Measurements from ENCODE around the gene SOSTDC1. TPM values are rescaled to one million over a fixed set of nuclear protein-coding genes. Genes with fewer than 3 reads are reported as not detected.

Gene SOSTDC1
- polyA plus RNA-seq, 1 of the 3 experiments (the other 2 are of a cell fraction) = 0.13 TPM

DNA sequence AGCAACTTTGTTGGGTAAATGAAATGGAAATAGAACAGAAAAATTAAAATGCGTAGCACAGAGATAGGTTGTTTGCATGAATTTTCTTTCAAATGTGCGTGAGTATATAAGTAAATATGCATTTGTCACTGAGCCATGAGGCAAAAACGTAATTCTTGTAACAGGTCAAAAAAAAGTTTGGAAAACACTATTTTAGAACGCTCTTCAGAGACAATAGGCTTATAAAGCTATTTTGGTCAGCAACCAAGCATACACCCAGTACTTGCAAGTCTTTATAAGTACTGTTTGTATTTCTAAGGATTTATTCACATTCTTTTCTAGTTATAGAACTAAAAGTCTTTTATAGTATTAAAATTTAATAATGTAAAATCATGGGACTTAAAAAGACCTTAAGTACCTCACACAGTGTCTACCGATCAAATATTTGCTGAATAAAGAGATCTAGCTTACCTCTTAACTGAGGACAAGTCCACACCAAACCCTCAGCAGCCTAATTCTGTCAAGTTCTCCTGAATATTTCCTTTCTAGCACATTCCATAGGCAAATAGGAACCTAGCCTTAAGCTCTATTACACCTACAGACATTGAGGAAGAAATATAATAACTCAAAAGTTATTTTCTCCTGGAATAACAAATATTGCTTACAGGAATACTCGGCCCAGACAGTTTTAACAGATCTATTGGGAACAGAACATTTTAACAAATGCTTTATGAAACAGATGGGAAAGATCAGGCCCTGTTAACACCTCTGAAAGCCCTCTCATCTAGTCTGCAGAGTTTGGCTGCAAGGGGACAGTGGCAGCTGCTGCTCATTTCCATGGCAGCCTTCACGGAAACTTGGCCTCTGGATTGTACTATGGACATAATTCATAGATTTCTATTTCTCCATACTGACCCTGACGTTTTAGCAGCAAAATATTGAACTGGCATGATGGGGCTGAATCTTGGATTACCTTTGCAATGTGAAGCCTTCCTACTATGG lies 53.0 kb downstream of the SOSTDC1 start (continued):
- TF ChIP-seq, protein P1, sequence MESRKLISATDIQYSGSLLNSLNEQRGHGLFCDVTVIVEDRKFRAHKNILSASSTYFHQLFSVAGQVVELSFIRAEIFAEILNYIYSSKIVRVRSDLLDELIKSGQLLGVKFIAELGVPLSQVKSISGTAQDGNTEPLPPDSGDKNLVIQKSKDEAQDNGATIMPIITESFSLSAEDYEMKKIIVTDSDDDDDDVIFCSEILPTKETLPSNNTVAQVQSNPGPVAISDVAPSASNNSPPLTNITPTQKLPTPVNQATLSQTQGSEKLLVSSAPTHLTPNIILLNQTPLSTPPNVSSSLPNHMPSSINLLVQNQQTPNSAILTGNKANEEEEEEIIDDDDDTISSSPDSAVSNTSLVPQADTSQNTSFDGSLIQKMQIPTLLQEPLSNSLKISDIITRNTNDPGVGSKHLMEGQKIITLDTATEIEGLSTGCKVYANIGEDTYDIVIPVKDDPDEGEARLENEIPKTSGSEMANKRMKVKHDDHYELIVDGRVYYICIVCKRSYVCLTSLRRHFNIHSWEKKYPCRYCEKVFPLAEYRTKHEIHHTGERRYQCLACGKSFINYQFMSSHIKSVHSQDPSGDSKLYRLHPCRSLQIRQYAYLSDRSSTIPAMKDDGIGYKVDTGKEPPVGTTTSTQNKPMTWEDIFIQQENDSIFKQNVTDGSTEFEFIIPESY (IDR thresholded peaks at IDR 0.05; ENCODE audit: borderline replicate concordance, low read depth) = no peak
- TF ChIP-seq ELF1 (IDR thresholded peaks at IDR 0.05) = no peak
- TF ChIP-seq FOSL2 (IDR thresholded peaks at IDR 0.05; ENCODE audit: borderline replicate concordance, low read depth) = no peak
- TF ChIP-seq, protein P2, sequence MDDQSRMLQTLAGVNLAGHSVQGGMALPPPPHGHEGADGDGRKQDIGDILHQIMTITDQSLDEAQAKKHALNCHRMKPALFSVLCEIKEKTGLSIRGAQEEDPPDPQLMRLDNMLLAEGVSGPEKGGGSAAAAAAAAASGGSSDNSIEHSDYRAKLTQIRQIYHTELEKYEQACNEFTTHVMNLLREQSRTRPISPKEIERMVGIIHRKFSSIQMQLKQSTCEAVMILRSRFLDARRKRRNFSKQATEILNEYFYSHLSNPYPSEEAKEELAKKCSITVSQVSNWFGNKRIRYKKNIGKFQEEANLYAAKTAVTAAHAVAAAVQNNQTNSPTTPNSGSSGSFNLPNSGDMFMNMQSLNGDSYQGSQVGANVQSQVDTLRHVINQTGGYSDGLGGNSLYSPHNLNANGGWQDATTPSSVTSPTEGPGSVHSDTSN (IDR thresholded peaks at IDR 0.05) = no peak
- TF ChIP-seq, protein P3, sequence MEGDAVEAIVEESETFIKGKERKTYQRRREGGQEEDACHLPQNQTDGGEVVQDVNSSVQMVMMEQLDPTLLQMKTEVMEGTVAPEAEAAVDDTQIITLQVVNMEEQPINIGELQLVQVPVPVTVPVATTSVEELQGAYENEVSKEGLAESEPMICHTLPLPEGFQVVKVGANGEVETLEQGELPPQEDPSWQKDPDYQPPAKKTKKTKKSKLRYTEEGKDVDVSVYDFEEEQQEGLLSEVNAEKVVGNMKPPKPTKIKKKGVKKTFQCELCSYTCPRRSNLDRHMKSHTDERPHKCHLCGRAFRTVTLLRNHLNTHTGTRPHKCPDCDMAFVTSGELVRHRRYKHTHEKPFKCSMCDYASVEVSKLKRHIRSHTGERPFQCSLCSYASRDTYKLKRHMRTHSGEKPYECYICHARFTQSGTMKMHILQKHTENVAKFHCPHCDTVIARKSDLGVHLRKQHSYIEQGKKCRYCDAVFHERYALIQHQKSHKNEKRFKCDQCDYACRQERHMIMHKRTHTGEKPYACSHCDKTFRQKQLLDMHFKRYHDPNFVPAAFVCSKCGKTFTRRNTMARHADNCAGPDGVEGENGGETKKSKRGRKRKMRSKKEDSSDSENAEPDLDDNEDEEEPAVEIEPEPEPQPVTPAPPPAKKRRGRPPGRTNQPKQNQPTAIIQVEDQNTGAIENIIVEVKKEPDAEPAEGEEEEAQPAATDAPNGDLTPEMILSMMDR (IDR thresholded peaks at IDR 0.05) = no peak
- TF ChIP-seq MEF2A (IDR thresholded peaks at IDR 0.05; ENCODE audit: borderline replicate concordance, low read depth) = no peak
- TF ChIP-seq FOXM1 (IDR thresholded peaks at IDR 0.05; ENCODE audit: low read depth) = no peak
- no peak for TF ChIP-seq GATA2 (CRISPR knock-in tag; IDR thresholded peaks at IDR 0.05)
- TF ChIP-seq, protein P4, sequence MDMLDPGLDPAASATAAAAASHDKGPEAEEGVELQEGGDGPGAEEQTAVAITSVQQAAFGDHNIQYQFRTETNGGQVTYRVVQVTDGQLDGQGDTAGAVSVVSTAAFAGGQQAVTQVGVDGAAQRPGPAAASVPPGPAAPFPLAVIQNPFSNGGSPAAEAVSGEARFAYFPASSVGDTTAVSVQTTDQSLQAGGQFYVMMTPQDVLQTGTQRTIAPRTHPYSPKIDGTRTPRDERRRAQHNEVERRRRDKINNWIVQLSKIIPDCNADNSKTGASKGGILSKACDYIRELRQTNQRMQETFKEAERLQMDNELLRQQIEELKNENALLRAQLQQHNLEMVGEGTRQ (IDR thresholded peaks at IDR 0.05; ENCODE audit: borderline replicate concordance, low read depth, low read length) = no peak
- TF ChIP-seq TEAD4 (IDR thresholded peaks at IDR 0.05; ENCODE audit: borderline replicate concordance, insufficient read depth) = no peak

Small RNA genes lying within 50 kb of the gene (small RNA-seq; reads per million reads assigned to genes)
- gene AC005014.3 = 0 reads per million in 7 experiments

Other genes with a start within 250 kb of the SOSTDC1 start
- 0.15 and 0.31 TPM in 2 replicates for gene CRPPA, start 44.2 kb downstream of the SOSTDC1 start, polyA plus RNA-seq (2012; rRNA removed)
- gene LRRC72, start 61.1 kb upstream of the SOSTDC1 start, polyA plus RNA-seq (2012; rRNA removed) = not detected in 2 replicates
- gene ANKMY2, start 180.0 kb upstream of the SOSTDC1 start, polyA plus RNA-seq (2012; rRNA removed) = 15.8 and 22.4 TPM in 2 replicates
- gene BZW2, start 180.4 kb upstream of the SOSTDC1 start, polyA plus RNA-seq (2012; rRNA removed) = 60.4 and 71.9 TPM in 2 replicates

Measured in SK-N-SH (cell line).